ENCODE data around the gene ZBTB9.

Gene ZBTB9

DNA sequence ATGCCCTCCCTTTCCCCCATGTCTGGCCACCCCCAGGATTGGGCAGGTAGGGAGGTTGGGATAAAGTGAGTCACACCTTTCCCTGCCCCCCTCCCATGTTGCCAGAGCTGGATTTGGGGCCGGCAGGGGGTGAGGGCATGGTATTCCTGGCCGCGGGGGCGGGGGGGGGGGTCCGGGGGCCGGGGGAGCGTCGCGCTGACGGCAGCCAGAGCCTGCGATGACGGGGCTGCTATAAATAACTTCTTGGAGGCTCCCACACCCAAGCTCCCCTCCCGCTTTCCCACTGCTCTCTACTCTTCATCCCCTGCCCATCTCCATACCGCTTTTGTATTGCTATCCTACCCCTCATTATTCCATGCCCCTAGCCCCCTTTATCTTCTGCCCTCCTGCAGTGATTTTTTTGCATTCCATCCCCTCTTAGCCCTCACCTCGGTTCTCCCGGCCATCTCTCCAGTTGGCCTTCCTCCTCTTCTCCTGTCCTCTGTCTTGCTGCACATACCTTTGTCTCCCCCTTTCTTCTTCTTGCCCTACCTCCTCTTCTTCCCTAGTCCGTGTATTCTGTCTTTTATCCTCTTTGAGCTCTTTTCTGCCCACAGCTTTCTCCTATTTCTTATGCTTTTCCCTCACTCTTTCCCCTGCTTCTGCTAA lies 20.7 kb upstream of the ZBTB9 start:
- DNase-seq, result no peak

DNA sequence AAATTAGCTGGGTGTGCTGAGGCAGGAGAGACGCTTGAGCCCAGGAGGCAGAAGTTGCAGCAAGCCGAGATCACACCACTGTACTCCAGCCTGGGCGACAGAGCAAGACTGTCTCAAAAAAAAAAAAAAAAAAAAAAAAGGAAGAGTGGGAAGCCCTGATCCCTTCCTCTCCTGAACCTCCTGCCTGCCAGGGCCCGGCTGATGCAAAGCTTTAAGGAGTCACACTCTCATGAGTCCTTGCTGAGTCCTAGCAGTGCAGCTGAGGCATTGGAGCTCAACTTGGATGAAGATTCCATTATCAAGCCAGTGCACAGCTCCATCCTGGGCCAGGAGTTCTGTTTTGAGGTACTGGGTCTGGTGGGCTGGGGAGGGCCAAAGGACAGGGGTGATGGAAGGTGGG lies 19.4 kb upstream of the ZBTB9 start:
- no peak for DNase-seq

DNA sequence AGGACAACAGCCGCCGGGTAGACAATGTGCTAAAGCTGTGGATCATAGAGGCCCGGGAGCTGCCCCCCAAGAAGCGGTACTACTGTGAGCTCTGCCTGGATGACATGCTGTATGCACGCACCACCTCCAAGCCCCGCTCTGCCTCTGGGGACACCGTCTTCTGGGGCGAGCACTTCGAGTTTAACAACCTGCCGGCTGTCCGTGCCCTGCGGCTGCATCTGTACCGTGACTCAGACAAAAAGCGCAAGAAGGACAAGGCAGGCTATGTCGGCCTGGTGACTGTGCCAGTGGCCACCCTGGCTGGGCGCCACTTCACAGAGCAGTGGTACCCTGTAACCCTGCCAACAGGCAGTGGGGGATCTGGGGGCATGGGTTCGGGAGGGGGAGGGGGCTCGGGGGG lies 16.7 kb upstream of the ZBTB9 start:
- no peak for DNase-seq

DNA sequence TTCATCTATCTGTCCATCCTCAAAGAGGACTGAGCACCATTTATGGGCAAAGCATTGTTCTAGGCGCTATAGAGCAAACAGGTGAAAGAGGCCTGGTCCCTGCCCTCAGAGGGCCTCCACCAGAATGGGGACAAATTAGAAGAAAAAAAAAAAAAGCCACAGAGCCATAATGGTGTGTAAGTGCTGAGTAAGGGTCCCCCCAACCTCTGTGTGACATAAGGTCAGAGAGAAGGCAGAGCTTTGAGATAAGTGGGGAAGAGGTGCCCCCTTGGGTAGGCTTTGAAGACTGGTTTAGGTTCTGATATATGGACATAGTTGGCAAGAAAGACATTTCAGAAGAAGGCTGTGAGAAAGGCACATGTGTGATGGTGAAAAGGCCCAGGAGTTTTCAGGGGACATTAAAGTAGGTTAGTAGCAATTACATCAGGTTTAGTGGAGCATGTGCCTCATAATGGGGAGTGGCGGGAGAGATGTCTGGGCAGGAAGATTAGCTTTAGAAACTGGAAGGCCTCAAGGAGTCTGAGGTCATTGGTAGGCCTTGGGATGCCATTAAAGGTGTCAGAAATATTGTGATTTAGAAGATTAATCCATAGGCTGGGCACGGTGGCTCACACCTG lies 15.3 kb upstream of the ZBTB9 start:
- no peak for DNase-seq

DNA sequence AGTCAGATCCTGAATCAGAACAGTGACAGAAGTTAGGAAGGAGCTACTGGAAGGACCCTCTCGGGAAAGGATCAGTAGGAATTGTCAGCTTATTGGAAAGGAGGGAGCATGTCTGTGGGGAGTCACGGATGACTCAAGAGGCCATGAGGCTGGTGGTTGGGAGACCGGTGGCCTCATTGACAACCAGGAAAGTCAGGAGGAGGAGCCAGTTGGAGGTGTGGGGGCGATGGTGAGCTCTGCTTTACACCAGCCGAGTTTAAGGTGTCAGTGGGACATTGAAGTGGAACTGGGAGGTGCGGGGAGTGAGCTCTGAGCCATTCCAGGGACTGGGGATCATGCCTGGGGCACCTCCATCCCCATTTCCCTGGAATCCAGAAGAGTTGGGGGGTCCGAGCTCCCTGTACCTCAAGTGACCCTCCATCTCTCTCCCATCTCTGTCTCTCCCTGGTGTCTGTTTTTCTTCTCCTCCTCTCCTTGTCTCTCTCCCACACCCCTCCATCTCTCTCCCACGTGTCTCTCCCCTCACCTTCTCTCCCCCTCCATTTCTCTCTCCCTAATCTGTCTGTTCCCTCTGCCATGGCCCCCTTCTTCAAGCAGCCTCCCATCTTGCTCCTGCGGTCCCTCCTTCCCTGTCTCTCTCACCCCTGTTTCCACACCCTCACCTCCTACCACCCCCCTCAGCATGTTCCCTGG lies 14.3 kb upstream of the ZBTB9 start:
- DNase-seq, result no peak

DNA sequence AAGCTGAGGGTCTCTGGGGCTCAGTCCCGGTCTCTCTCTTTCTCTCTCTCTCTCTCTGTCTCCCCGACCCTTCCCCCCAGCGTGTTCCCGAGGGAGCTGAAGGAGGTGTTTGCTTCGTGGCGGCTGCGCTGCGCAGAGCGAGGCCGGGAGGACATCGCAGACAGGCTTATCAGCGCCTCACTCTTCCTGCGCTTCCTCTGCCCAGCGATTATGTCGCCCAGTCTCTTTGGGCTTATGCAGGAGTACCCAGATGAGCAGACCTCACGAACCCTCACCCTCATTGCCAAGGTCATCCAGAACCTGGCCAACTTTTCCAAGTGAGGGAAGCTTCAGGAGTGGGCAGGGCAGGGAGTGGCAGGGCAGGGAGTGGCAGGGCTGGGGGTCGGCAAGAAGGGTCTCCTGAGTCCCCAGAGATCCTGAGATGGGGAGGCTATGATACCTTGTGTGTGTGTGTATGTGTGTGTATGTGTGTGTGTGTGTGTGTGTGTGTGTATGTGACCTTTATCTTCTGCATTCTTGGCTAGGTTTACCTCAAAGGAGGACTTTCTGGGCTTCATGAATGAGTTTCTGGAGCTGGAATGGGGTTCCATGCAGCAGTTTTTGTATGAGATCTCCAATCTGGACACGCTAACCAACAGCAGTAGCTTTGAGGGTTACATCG lies 13.6 kb upstream of the ZBTB9 start:
- no peak for DNase-seq

DNA sequence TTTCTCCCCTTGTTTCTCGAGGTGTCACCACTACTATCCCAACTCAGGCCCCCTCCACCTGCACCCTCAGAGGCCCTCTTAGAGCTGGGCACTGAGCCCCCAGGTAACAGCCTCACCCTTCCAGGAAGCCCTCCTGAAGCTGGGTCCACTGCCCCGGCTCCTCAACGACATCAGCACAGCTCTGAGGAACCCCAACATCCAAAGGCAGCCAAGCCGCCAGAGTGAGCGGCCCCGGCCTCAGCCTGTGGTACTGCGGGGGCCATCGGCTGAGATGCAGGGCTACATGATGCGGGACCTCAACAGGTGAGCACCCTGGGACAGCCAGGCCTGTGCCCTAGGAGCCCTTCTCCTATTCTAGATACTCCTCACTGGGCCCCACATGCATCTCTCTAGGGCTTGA lies 12.9 kb upstream of the ZBTB9 start:
- DNase-seq, result no peak

DNA sequence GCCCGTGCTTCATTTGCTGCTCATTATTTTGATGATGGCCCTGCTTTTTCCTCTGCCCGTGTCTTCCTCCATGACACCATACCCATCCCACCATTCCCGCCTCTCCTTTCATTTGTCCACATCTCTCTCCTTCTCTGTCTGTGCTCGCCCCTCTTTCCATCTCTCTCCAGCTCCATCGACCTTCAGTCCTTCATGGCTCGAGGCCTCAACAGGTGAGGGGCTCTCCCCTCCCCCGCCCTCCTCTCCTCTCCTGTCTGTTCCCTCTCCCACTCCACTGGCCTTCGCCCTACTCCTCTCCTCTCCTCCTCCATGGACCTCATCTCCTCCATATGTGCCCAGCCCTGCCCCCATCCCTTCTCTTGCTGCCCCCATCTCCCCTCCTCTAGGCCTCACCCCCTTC lies 12.1 kb upstream of the ZBTB9 start:
- no peak for DNase-seq

DNA sequence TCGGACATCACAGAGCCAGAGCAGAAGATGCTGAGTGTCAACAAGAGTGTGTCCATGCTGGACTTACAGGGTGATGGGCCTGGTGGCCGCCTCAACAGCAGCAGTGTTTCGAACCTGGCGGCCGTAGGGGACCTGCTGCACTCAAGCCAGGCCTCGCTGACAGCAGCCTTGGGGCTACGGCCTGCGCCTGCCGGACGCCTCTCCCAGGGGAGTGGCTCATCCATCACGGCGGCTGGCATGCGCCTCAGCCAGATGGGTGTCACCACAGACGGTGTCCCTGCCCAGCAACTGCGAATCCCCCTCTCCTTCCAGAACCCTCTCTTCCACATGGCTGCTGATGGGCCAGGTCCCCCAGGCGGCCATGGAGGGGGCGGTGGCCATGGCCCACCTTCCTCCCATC lies 11.4 kb upstream of the ZBTB9 start:
- no peak for DNase-seq

DNA sequence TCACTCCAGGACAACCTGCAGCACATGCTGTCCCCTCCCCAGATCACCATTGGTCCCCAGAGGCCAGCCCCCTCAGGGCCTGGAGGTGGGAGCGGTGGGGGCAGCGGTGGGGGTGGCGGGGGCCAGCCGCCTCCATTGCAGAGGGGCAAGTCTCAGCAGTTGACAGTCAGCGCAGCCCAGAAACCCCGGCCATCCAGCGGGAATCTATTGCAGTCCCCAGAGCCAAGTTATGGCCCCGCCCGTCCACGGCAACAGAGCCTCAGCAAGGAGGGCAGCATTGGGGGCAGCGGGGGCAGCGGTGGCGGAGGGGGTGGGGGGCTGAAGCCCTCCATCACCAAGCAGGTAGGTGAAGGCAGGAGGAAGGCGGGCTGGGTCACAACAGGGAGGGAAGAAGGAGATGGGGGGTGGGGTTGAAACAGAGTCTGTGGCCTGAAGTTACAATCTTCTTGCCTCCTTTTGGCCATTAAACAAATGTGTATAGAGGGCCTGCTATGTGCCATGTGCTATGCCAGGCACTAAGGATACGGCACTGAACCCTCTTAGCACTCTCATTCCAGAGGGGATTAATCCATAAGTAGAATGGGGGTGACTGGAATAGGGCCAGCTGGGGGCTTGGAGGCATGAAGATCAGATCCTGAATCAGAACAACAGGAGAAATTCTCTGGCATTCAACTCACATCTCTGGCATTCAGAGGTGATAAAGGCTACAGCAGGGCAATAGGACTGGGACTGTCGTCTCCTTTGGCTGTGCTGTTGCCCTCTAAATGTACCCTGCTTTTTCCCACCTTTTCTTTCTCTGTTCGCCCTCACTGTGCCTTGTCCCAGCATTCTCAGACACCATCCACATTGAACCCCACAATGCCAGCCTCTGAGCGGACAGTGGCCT lies 10.5 kb upstream of the ZBTB9 start:
- no peak for DNase-seq

DNA sequence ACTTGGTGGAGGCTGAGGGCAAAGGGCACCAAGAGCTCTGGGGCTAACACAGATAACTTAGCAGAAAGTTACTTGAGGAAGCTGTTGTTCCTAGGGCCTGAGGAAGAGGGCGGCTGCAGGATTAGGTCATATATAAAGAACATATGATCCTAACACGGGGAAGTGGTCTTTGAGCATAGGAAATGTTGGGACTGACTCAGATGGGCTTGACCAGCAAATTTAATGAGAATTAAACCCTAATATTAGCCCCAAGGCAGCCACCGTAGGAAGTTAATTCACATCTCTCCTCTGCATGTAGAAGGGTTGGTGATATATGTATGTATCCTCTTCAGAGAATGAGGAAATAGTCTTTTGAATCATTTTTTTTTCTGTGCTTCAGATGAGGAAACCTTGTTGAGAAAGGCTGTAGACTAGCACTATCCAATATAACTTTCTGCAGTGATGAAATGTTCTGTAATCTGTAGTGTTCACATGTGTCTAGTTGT lies 9.2 kb upstream of the ZBTB9 start:
- DNase-seq, result no peak

DNA sequence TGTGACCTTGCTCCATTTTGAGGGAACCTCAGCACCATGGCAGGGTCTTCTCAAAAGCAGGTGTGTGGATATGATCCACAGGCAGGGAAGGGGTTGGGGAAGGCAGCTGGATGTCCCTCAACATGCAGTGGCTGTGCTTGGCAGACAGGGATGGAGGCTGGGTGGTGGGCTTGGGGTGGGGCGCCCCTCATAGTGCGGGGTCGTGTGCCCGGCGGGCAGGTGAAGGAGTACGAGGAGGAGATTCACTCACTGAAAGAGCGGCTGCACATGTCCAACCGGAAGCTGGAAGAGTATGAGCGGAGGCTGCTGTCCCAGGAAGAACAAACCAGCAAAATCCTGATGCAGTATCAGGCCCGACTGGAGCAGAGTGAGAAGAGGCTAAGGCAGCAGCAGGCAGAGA lies 8.0 kb upstream of the ZBTB9 start:
- DNase-seq, result no peak

DNA sequence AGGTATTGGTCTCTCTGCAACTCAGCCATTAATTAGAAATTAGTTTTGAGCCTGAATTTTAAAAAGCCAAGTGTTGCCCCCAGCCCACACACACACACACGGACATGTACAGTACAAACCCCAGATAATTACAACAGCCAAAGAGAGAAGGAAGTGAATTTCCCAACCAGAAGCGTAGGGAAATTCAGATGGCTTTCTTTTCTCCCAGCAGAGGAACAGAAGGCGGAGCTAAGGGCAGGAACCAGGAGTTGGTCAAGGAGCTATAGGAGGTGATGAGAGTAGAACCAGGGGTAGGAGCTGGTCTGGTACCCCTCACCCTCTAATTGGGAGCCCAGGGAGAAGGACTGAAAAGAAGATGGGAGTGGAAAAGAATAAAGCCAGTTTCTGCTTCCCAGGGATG lies 3.9 kb upstream of the ZBTB9 start:
- no peak for DNase-seq

DNA sequence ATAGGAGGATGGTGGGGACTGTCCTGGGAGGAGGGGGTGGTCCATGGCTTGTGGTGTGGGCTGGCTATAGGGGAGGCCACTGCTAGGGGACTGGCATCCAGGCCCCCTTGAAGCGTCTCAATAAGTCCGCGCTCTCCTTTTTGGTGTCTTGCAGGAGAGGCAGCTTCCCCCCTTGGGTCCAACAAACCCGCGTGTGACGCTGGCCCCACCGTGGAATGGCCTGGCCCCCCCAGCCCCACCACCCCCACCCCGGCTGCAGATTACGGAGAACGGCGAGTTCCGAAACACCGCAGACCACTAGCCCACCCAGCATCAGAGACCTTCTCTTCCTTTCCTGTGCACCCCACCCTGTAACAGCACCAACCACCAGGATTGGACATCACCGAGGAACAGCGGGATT lies 2.8 kb upstream of the ZBTB9 start:
- DNase-seq, result no peak

DNA sequence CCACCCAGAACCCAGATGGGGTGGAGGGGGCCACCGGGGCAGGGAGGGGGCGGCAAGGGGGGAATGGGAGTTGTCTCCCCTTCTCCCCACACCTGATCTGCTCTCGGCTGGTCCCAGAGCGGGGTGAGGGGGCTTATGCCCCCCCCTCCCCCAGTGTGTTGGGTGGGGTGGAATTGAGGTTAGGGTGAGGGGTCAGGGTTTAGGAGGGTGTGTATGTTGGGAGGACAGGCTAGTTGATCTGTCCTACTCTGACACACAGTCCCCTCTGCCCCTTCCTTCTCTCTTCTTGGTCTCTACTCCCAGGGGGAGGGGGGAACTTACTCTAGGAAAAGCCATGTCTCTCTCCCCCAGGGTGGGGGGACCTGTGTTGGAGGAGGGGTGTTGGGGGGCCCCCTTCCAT lies 1.9 kb upstream of the ZBTB9 start:
- no peak for DNase-seq

DNA sequence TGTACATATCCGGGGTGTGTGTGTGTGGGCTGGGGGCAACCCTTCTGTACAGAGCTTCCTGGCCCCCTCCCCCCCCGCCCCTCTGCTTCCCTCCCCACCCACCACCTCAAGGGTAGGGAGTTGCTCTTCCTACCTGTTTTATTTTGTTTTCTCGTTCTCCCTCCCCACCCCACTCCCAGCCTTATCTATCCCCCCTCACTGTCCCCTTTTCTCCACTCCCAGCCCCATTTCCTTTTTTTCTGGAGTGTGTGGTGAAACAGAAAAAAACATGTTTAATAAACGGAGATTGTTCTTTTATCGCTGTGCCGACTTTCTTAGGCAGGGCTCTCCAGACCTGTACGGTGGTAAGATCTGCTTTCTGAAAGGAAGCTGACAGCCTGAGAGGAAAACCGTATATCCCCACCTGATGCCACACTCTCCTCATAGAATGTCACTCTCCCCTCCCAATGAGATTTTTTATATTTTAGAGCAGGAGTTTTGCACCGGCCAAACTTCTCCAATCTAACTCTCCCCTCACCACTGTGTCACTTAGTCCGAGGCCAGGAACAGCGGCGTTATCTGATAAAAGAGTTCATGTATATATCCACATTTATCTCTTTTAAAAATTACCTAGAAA lies 875 bp upstream of the ZBTB9 start:
- no peak for DNase-seq

DNA sequence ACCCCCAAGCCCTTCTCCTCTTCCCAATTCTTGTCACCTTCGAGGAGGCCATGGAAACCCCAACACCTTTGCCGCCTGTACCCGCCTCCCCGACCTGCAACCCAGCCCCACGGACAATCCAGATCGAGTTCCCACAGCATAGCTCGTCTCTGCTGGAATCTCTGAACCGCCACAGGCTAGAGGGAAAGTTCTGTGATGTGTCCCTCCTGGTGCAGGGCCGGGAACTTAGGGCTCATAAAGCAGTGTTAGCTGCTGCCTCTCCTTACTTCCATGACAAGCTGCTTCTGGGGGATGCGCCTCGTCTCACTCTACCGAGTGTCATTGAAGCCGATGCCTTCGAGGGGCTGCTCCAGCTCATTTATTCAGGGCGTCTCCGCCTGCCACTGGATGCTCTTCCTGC lies 675 bp downstream of the ZBTB9 start:
- no peak for DNase-seq

DNA sequence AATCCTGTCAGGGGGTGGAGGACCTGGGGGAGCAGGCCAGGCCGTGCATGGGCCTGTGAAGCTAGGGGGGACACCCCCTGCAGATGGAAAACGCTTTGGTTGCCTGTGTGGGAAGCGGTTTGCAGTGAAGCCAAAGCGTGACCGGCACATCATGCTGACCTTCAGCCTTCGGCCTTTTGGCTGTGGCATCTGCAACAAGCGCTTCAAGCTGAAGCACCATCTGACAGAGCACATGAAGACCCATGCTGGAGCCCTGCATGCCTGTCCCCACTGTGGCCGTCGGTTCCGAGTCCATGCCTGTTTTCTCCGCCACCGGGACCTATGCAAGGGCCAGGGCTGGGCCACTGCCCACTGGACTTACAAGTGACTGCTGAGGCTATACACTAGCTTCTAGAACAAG lies 1.8 kb downstream of the ZBTB9 start:
- DNase-seq, result no peak

DNA sequence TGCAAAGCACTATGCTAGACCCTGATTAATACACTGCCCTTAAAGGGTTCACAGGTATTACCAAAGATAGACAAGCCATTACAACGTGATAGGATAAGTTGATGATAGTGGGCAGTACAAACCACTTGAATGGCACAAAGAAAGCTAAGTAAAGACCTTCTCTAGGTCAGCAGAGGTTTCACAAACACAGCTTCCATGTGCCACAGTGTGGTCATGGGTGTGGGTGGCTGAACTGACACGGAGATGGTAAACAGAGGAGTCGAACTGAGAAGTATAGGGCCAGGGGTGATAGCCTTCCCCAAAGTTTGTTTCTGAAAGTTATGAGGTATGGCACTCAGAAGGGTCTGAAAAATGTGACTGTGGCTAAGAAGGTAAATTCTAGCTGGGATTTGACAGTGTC lies 4.3 kb downstream of the ZBTB9 start:
- no peak for DNase-seq

DNA sequence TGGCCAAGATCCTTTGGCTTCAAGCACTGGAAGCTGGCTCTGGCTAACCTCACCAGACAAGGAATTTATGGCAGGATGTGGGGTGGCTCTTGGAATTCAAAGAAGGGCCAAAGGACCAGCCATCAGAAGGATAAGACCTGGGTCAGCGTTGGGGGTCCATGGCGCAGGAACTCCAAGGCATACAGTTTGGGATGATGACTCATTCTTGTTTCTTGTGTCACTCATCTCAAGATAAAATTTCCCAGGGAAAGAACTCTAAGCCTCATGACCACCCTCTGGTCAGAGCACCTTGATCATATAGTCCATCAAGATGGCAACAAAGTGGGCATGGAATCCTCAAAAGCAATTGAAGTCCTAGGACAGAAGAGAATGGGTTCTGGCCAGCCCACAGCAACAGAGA lies 4.8 kb downstream of the ZBTB9 start:
- no peak for DNase-seq

DNA sequence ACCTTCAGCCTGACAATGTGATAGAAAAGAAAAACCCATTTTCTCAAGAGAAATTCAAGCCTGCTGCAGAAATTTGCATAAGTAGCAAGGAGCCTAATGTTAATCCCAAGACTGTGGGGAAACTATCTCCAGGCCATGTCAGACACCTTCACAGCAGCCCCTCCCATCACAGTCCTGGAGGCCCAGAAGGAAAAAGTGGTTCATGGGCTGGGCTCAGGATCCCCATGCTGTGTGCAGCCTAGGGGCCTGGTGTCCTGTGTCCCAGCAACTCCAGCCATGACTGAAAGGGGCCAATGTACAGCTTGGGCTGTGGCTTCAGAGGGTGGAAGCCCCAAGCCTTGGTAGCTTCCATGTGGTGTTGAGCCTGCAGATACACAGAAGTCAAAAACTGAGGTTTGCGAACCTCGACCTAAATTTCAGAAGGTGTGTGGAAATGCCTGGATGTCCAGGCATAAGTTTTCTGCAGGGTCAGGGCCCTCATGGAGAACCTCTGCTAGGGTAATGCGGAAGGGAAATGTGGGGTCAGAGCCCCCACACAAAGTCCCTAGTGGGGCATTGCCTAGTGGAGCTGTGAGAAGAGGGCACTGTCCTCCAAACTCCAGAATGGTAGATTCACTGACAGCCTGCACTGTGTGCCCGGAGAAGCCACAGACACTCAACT lies 11.8 kb downstream of the ZBTB9 start:
- no peak for DNase-seq

DNA sequence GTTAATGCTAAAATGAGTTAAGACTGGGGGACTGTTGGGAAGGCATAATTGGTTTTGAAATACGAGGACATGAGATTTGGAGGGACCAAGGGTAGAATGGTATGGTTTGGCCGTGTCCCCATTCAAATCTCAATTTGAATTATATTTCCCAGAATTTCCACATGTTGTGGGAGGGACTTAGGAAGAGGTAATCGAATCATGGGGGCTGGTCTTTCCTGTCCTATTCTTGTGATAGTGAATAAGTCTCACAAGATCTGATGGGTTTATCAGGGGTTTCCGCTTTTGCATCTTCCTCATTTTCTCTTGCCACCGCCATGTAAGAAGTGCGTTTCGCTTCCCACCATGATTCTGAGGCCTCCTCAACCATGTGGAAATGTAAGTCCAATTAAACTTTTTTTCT lies 12.7 kb downstream of the ZBTB9 start:
- no peak for DNase-seq

All from NCI-H510A (cell line).